Measurements from ENCODE around the gene DENND1A. TPM values are rescaled to one million over a fixed set of nuclear protein-coding genes. Genes with fewer than 3 reads are reported as not detected.

Gene DENND1A
- total and polyA plus RNA-seq, 11 donors: 9.8 to 24.0 (median 14.7) TPM

GRCh38 chr9:123601828-123602227 is 328.1 kb downstream of the DENND1A start:
- Histone ChIP-seq H3K4me1 (no peaks in the 10 kb centered on the region), H3K36me3 (no peaks in the 10 kb centered on the region), H3K27ac (no peak overlapping the region), H3K27me3 (no peaks in the 10 kb centered on the region), H3K4me3 (no peak overlapping the region), H3K9me3 (no peaks in the 10 kb centered on the region)
- 46 to 100% (median 96%) methylated on average over 2 of the region's 2 CpGs for WGBS, 4 donors
- ATAC-seq (no peak), DNase-seq (no peak)
- intact Hi-C loops (cut with DNase I): no loop called here
- TF ChIP-seq CTCF (IDR thresholded peaks at IDR 0.05): no peak
- no peak for TF ChIP-seq POLR2A (IDR thresholded peaks at IDR 0.05)

GRCh38 chr9:123599781-123600180 is 330.1 kb downstream of the DENND1A start:
- no peak for DNase-seq
- H3K9me3 ChIP-seq: no peaks in the 10 kb centered on the region
- no peak for TF ChIP-seq POLR2A (IDR thresholded peaks at IDR 0.05)
- TF ChIP-seq CTCF (IDR thresholded peaks at IDR 0.05): no peak
- no peak overlapping the region for H3K27ac ChIP-seq
- H3K36me3 ChIP-seq: no peaks in the 10 kb centered on the region
- WGBS, 4 donors: 96 to 97% (median 97%) methylated on average over 7 of the region's 7 CpGs
- no peak for ATAC-seq
- H3K4me3 ChIP-seq: no peak overlapping the region
- H3K27me3 ChIP-seq: no peaks in the 10 kb centered on the region
- intact Hi-C loops (cut with DNase I): no loop called here
- H3K4me1 ChIP-seq: no peaks in the 10 kb centered on the region

- TF ChIP-seq CTCF (IDR thresholded peaks at IDR 0.05): no peak
- TF ChIP-seq POLR2A (IDR thresholded peaks at IDR 0.05): no peak
- no peak overlapping the region for H3K27ac ChIP-seq
- no peaks in the 10 kb centered on the region for H3K27me3 ChIP-seq
- 87 to 92% (median 90%) methylated on average over 8 of the region's 8 CpGs for WGBS, 4 donors
- no peaks in the 10 kb centered on the region for H3K36me3 ChIP-seq
- intact Hi-C loops (cut with DNase I): no loop called here
- no peak for ATAC-seq
- DNase-seq: no peak
- H3K4me1 ChIP-seq: no peaks in the 10 kb centered on the region
- no peak overlapping the region for H3K4me3 ChIP-seq
- H3K9me3 ChIP-seq: no peaks in the 10 kb centered on the region
Observed at GRCh38 chr9:123597876-123598556, 331.9 kb downstream of the DENND1A start.

- WGBS, 4 donors: 98 to 99% (median 98%) methylated on average over 4 of the region's 4 CpGs
- no peaks in the 10 kb centered on the region for H3K9me3 ChIP-seq
- intact Hi-C loops (cut with DNase I): no loop called here
- ATAC-seq (no peak), DNase-seq (no peak)
- no peak overlapping the region for H3K4me3 ChIP-seq
- no peaks in the 10 kb centered on the region for H3K36me3 ChIP-seq
- H3K27ac ChIP-seq: no peak overlapping the region
- no peaks in the 10 kb centered on the region for H3K4me1 ChIP-seq
- no peak for TF ChIP-seq POLR2A (IDR thresholded peaks at IDR 0.05)
- no peak for TF ChIP-seq CTCF (IDR thresholded peaks at IDR 0.05)
- H3K27me3 ChIP-seq: no peaks in the 10 kb centered on the region
Observed at GRCh38 chr9:123597048-123597447, 332.9 kb downstream of the DENND1A start.

Measured in heart left ventricle (tissue), 16 donors.